ENCODE measurements around the gene WDR35. TPM values are rescaled to one million over a fixed set of nuclear protein-coding genes. Genes with fewer than 3 reads are reported as not detected.

The WDR35 gene
- total and polyA plus RNA-seq, 2 donors (not counting 3 experiments of a cell fraction or from before 2014, with no cell fraction given): 3.6 to 8.0 TPM

GRCh38 chr2:19871836-19872235 lies 118.1 kb downstream of the WDR35 start:
- dilution Hi-C loops (cut with MboI; ENCODE audit: extremely low pct_ligation_motif_present, low sequenced_read_pairs) (no loop called here), intact Hi-C loops (cut with micrococcal nuclease) (no loop called here)
- Histone ChIP-seq H3K79me2 (ENCODE audit: control insufficient read depth, insufficient read depth, low read length) (no peaks in the 10 kb centered on the region), H3K4me1 (ENCODE audit: control insufficient read depth, extremely low read depth, insufficient read depth, low read length) (peaks cover 5% of the 10 kb centered on the region), H4K20me1 (replicated peaks; ENCODE audit: control insufficient read depth, extremely low read depth, insufficient read depth, low read length) (no peaks in the 10 kb centered on the region), H3K27ac (ENCODE audit: insufficient read depth, low read depth, low read length) (no peak overlapping the region), H3K9ac (replicated peaks; ENCODE audit: extremely low read depth, insufficient read depth, low read length) (no peak overlapping the region), H3K36me3 (ENCODE audit: control insufficient read depth in 2 of 2, extremely low read depth in 1 of 2, insufficient read depth in 2 of 2, low read length in 2 of 2) (no peaks in the 10 kb centered on the region), H3K9me3 (replicated peaks; ENCODE audit: control insufficient read depth, insufficient read depth, low read length) (no peaks in the 10 kb centered on the region), H2AFZ (ENCODE audit: low read depth, low read length) (no peak overlapping the region), H3K27me3 (ENCODE audit: control insufficient read depth in 2 of 2, insufficient read depth in 2 of 2, low read length in 2 of 2) (no peaks in the 10 kb centered on the region), H3K9me1 (replicated peaks; ENCODE audit: control insufficient read depth, extremely low read depth, insufficient read depth, low read length) (no peaks in the 10 kb centered on the region), H3K4me3 (replicated peaks in 1 of 3; ENCODE audit: insufficient read depth in 1 of 3, low read depth in 1 of 3, low read length in 3 of 3) (no peak overlapping the region), H3K4me2 (ENCODE audit: insufficient read depth, low read length) (no peak overlapping the region)
- TF ChIP-seq CTCF (IDR thresholded peaks at IDR 0.05; ENCODE audit: extremely low read depth in 1 of 2, insufficient read depth in 1 of 2, low read depth in 1 of 2, low read length in 2 of 2): no peak
- TF ChIP-seq MYC (IDR thresholded peaks at IDR 0.05; ENCODE audit: low read depth, low read length): no peak
- TF ChIP-seq GATA2 (IDR thresholded peaks at IDR 0.05; ENCODE audit: insufficient read depth, insufficient read length, low read depth, low read length): no peak
- TF ChIP-seq JUN (IDR thresholded peaks at IDR 0.05; ENCODE audit: borderline replicate concordance, insufficient read depth, insufficient read length, low read depth): no peak
- no peak for TF ChIP-seq FOS (IDR thresholded peaks at IDR 0.05; ENCODE audit: borderline replicate concordance, insufficient read depth, low read length)
- ChIA-PET POLR2A (no interaction called here), CTCF (no interaction called here)
- no peak for DNase-seq (ENCODE audit: low read depth, low spot score)
- no peak for FAIRE-seq
- BruUV-seq (replicated peaks): no TSS peak

- ChIA-PET CTCF (no interaction called here), POLR2A (interaction anchor here (0.7 kb wide), 1 partner anchor 1442 kb away, joined by 3 read pairs; no protein-coding TSS in a partner anchor)
- FAIRE-seq: no peak
- no peak overlapping the region for H3K27ac ChIP-seq (ENCODE audit: insufficient read depth, low read depth, low read length)
- H3K79me2 ChIP-seq (ENCODE audit: control insufficient read depth, insufficient read depth, low read length): no peaks in the 10 kb centered on the region
- H3K9me1 ChIP-seq (replicated peaks; ENCODE audit: control insufficient read depth, extremely low read depth, insufficient read depth, low read length): no peaks in the 10 kb centered on the region
- H3K27me3 ChIP-seq (ENCODE audit: control insufficient read depth in 2 of 2, insufficient read depth in 2 of 2, low read length in 2 of 2): no peaks in the 10 kb centered on the region
- H3K4me1 ChIP-seq (ENCODE audit: control insufficient read depth, extremely low read depth, insufficient read depth, low read length): peaks cover 5% of the 10 kb centered on the region
- no peak for DNase-seq (ENCODE audit: low read depth, low spot score)
- H2AFZ ChIP-seq (ENCODE audit: low read depth, low read length): no peak overlapping the region
- no peaks in the 10 kb centered on the region for H4K20me1 ChIP-seq (replicated peaks; ENCODE audit: control insufficient read depth, extremely low read depth, insufficient read depth, low read length)
- H3K4me3 ChIP-seq (replicated peaks in 1 of 3; ENCODE audit: insufficient read depth in 1 of 3, low read depth in 1 of 3, low read length in 3 of 3): no peak overlapping the region
- BruUV-seq (replicated peaks): no TSS peak
- no peaks in the 10 kb centered on the region for H3K36me3 ChIP-seq (ENCODE audit: control insufficient read depth in 2 of 2, extremely low read depth in 1 of 2, insufficient read depth in 2 of 2, low read length in 2 of 2)
- intact Hi-C loops (cut with micrococcal nuclease) (no loop called here), dilution Hi-C loops (cut with MboI; ENCODE audit: extremely low pct_ligation_motif_present, low sequenced_read_pairs) (no loop called here)
- H3K4me2 ChIP-seq (ENCODE audit: insufficient read depth, low read length): no peak overlapping the region
- no peak overlapping the region for H3K9ac ChIP-seq (replicated peaks; ENCODE audit: extremely low read depth, insufficient read depth, low read length)
- H3K9me3 ChIP-seq (replicated peaks; ENCODE audit: control insufficient read depth, insufficient read depth, low read length): no peaks in the 10 kb centered on the region
- TF ChIP-seq POLR2AphosphoS5 (IDR thresholded peaks at IDR 0.05; ENCODE audit: insufficient read depth, low read depth, low read length): no peak
- TF ChIP-seq EZH2 (IDR thresholded peaks at IDR 0.05; ENCODE audit: borderline replicate concordance, low read depth, low read length, severe bottlenecking): no peak
- no peak for TF ChIP-seq FOS (IDR thresholded peaks at IDR 0.05; ENCODE audit: borderline replicate concordance, insufficient read depth, low read length)
- TF ChIP-seq POLR2A (IDR thresholded peaks at IDR 0.05; ENCODE audit: low read depth, low read length): no peak
- no peak for TF ChIP-seq JUN (IDR thresholded peaks at IDR 0.05; ENCODE audit: borderline replicate concordance, insufficient read depth, insufficient read length, low read depth)
- no peak for TF ChIP-seq MYC (IDR thresholded peaks at IDR 0.05; ENCODE audit: low read depth, low read length)
- TF ChIP-seq MAX (IDR thresholded peaks at IDR 0.05; ENCODE audit: insufficient read depth, insufficient read length): no peak
- TF ChIP-seq CTCF (IDR thresholded peaks at IDR 0.05; ENCODE audit: extremely low read depth in 1 of 2, insufficient read depth in 1 of 2, low read depth in 1 of 2, low read length in 2 of 2): no peak
Measured at GRCh38 chr2:19870792-19871191, 119.1 kb downstream of the WDR35 start.
